G401 (cell line): Measurements from ENCODE around the gene DKK3. TPM values are rescaled to one million over a fixed set of nuclear protein-coding genes. Genes with fewer than 3 reads are reported as not detected.

Experiments used
- DNase-seq: peaks from one replicate; pipeline ENCODE4 v3.0.0-alpha.2; 2015; ENCODE audit warnings: low spot score
- in situ Hi-C: cut with HindIII; loops from 2 replicates; pipeline ENCODE4 v1.10.0; 2016; ENCODE audit warnings: low sequenced_read_pairs, mixed read lengths
- total RNA-seq: library from RNA; depleted of rRNA; stranded (reverse); fragments of >200 nt; shearing (Covaris generic); gene quantifications from 2 replicates; pipeline ENCODE4 v1.2.3, GENCODE V29; 2014

Gene DKK3
- total RNA-seq, 1 experiment from 2014 or later = 29.5 TPM

DNA sequence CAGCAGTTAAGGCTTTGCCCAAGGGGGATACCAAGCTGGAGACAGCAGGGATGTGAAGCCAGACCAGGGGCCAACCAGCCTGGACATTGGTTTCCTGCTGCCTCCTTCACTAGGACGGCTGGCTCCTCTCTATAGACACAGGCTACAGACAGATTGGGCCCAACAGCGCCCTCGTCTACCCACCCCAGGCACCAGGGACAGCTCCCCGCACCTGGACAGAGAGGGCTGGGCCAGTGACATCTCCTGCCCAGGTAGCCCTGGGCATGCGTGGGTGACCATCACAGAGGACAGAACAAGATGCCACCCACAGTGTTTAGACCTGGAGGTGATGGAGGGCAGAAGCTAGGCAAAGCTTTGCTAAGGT lies 1.2 kb downstream of the DKK3 start:
- no peak for DNase-seq
- in situ Hi-C loops = no loop called here

DNA sequence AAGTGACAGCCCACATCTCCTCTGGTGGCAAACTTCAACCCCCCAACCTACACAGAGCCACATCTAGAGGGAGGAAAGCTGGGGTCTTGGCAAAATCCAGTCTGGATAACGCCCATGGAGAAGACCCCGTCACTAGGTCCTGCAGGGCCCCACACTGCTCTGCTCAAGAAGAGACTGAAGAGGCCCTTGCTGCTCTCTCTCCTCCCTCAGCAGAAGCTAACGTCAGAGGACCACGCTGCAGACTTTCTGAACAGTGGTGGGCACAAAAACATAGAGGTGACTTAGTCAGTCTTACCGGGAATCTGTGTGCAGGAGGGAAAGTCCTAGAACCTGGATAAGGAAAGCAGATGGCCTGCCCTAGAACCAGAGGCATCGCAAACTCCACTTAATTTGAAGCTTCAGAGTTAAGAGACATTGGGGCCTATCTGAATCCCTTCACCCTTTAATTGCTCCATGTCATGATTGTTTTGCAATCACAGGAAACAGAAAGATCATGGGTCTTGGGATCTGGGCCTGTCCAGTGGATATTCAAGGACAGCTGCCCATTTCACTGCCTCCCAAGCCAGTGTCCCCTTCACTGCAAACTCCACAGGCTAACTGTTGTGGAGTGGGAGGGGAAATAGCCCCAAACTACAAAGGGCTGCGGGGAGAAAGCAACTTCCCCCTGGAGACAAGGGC lies 1.7 kb downstream of the DKK3 start:
- in situ Hi-C loops = no loop called here
- no peak for DNase-seq

DNA sequence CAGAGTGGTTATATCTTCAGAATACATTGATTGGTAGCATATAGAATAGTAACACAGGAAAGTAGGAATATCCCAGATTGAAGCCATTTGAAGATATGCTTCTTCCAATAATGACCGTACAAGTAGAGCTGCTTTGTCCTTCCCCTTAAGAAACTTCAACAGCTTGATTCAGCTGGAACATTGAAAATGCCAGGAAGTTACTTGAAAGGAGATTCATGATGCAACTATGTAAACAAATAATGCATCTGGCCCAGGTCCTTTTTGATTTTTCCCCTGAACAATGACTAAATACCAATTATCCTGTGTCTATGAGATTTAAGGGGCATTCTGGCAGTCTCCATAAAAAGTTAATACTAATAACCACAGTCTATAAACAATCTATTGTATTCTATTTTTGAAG lies 3.0 kb downstream of the DKK3 start:
- in situ Hi-C loops = no loop called here
- DNase-seq = no peak

DNA sequence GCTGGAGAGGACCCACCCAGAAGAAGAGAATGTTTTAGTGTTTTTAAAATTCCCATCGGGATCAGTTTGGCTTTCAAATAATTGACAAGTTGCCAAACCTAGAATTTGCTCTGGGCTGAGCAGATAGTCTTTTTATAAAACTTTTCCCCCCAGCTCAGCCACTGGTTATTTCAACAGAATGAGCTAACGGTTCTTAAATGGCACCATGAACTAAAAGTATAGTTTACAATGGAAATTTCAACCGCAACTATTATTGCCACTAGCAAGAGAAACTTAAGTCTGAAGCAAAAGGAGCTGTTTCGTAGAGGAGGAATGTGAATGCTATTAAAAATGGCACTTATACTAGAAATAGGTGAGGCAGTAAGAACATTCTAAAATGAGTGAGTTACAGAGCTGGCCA lies 3.4 kb downstream of the DKK3 start:
- in situ Hi-C loops = no loop called here

DNA sequence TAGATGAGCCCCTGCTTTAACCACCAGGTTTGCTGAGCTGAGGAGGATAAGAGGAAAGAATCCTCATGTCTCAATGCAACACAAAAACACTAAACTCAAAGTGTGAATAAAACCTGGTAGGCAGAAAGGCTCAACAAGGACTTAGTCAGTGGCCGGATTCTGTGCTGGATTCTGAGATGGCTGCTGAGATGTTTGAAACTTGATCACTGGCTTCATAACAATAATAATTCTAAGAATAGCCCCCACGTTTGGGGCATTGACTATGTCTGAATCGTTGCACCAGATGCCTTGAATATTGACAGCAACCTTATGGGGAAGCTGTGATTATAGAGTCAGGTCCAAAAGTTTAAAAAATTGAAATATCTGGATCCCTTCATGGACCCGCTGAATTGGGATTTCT lies 4.6 kb downstream of the DKK3 start:
- in situ Hi-C loops = no loop called here
- no peak for DNase-seq

More for the DNA sequence above, 3.4 kb downstream of the DKK3 start:
- DNase-seq = no peak

DNA sequence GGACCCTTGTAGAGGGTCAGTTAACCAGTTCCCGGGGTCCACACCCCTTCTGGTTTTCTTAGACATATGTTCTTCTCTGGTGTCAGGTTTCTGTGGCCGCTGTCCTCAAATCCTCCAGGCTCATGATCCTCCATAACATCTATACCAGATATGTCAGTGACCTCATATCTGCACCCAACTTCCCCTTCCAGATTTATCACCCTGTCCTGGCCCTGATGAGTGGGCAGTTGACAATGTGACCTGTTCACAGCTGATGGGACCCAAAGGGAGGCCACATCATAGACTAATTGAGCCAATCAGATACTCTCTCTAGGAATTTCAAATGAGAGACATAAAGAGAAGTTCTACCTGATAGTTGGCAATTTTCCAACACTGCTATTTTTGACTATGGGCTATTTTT lies 5.1 kb downstream of the DKK3 start:
- in situ Hi-C loops = no loop called here
- DNase-seq = no peak

DNA sequence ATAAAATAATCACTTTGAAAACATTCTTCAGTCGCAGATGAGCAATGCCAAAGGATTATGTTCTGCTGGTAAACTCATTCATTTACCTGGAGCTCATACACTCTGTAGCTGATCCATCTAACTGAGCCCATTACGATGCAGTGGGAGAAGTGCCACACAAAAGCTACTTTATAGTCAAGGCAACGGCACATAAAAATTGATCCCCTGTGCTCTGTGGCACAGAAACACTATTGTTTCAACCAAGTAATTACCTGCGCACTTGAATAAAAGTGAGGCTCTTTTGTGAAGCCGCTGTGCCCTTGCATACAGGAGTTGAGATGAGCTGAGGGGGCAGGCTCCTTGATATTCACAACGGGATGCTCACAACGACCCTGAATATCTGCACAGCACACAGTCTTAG lies 7.2 kb downstream of the DKK3 start:
- in situ Hi-C loops = no loop called here
- DNase-seq = no peak

DNA sequence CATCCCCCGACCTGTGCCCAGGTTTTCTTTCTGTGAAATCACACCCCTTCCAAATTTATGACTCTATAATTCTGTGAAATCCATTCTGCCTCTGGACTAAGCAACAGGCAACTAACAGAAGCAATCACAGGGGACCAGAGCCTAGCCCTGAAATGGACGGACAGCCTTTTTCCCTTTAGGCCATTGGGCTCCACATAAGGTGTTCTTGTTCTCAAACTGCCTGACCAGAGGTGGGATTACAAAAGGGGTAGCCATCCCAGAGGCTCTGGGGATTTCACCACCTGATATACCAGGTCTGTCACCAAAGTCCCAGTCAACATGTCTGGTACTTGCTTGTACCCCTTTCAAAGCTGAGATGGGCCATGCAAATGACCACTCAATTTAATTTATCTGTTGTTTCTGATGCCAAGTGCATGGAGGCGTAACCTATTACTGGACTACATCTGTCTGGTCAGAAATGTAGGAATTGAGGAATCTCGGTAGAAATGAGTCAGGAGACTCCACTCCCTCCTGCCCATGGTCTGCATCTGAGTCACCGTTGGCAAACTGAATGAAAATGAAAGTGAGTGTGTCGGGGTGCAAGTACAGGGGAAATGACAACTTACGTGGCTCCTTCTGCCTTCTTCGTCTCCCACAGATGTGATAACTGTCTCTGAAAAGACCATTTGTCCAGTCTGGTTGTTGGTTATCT lies 10.2 kb downstream of the DKK3 start:
- in situ Hi-C loops = no loop called here

DNA sequence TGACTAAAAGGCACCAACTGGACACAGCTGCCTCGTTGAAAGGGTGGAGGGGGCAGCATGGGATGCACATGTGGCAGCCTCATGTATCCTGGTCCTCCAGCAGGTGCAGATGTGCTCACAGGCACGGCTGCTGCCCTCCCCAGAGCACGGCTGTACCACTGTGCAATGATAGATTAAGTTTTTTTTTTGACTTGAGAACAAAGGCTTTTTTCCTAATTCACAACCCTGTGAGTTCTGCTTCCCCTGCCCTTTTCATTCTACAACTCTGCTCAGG lies 11.4 kb downstream of the DKK3 start:
- in situ Hi-C loops = no loop called here
- DNase-seq = peak; percentile 12

More for the DNA sequence above, 10.2 kb downstream of the DKK3 start:
- DNase-seq = peak; percentile 1

DNA sequence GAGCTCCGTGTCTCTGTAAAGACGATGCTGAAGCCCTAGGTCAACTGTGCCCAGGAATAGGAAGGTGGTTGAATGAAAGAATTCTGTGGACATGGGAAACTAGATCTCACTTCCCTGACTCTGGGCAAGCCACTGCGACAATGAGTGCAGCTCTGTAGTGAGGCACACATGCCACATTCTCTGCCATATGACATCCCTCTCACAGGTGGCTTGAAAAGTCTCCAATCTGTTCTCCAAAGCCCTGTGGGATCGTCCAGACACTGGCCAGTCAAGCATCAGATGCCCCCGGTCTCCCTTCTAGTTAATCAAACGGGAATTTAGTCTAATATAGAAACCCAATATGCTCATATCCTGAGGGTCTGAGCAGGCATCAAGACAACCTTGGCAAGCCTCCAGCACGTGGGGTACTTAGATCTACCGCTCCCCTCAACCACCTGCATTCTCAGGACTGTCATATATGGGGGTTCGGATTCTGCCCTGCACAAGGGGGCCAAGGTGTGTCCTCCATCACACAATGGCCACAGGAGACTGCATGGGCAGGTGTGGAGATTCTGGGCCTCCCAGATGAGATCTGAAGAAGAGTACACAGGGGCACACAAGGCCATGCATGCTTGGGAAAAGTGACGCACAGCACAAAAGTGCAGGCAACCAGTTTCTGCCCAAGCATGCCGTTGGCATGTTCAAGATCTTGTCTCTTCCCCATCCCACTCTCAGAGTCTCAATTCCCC lies 11.9 kb downstream of the DKK3 start:
- in situ Hi-C loops = no loop called here
- DNase-seq = peak; percentile 89

DNA sequence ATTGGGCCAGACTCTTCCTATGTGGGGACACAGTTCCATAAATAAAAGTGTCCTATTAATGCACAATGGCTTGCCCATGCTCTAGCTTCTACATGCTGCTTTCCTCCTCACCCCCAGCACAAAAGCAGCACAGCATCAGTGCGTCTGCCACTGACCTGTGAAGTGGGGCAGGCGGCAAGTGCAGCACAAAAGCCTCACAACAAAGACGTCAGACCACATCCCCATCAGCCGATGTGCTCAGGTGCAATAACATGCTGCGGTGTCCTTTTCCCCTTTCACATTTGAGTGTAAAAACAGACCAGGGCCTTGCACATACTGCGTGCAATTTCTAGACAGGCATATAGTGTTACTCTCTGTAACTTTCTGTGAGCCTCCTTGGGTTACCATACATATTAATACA lies 12.8 kb downstream of the DKK3 start:
- in situ Hi-C loops = no loop called here

DNA sequence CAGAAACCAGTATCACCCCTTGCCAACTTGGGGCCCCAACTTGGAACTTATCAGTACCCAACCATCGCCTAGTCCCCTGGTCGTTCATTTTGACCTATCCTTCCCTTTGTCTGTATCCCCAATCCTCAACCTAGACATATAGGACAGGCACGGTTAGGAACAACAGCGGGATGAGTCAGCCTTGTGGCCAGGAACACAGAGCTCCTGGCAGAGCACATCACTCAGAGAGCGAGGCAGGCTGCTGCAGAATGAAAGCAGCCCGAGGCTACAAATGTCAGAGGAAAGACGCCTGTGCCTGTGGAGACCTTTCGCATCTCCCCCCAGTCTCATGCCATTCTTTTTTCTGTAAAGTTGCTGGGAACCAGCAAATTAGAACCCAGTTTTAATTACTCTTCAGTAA lies 14.6 kb downstream of the DKK3 start:
- in situ Hi-C loops = no loop called here
- peak; percentile 89 for DNase-seq

More for the DNA sequence above, 12.8 kb downstream of the DKK3 start:
- no peak for DNase-seq

DNA sequence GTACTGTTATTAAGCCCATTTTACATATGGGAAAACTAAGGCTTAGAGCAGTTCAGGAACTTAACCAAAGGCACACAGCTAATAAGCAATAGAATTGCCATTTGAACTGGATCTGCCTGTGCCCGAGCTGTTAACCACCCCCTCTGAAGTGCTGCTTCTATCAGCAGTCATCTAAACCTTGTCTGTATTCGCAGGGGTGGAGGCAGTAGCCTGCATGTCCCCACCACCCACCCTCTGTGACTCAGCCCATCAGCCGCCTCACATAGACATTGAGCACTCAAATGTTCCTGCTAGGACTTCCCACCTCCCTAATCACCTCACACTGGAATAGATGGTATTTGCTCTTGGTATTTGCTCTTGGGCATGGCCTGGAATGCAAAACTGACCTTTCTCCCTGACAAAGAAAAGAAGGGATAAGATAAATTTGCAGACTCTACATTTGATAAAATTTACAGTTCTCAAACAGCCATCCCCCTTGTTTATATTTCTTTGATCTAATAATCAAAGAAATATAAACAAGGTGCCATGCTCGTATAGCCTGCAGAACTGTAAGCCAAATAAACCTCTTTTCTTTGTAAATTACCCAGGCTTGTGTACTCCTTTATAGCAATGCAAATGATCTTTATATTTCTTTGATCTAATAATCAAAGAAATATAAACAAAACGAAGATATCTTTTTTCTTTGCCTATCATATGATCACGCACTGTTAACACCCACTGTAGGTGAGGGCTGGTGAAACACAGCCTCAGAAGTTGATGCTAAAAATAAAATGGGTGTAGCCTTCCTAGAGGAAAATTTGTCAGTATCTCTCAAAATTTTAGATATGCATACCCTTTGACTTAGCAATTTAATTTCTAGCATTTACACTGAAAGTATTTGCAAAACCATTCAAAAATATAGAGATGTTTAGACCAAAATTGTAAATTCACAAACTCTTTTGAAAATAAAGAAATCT lies 15.9 kb downstream of the DKK3 start:
- in situ Hi-C loops = no loop called here
- DNase-seq = no peak

DNA sequence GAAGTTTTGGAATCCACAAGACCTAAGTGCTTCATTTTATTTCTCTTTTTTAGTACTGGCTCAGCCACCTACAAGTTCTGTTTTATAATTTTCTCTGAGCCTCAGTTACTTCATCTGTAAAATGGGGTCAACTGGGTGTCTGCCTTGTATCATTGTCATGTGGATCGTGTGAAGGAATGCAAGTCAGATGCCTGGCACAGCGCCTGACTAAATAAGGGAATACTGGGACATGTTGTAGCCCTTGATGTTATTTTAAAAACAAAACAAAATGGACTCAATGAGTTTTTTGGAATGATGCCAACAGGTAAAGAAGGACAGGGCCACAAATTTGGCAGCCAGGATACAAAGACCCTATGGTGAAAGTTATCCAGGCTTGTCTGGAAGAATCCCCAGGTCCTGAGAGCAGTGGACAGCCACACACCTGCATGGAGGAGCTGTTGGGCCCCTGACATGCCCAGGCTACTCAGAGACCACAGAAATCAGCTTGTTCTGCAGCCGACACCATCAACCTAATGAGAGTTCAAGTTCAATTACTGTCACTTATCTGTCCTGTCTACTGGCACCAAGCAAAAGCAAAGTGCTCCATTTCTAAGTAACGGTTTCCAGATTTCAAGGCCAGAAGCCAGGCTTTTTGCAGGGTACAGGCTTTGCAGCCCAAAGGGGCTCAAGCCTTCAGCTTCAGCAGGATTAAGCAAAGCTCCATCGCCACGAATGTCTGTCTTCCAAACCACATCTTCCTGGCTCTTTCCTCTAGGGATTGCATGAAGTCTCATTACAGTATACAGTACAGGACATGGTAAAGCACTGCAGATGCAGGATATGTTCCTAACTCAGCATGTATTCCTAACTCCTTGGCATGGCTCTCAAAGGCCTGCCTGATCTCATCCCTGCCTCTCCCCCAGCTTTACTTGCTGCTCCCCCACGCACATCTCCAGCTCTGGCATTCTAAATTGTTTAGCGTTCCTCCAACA lies 18.4 kb downstream of the DKK3 start:
- no peak for DNase-seq
- in situ Hi-C loops = no loop called here

DNA sequence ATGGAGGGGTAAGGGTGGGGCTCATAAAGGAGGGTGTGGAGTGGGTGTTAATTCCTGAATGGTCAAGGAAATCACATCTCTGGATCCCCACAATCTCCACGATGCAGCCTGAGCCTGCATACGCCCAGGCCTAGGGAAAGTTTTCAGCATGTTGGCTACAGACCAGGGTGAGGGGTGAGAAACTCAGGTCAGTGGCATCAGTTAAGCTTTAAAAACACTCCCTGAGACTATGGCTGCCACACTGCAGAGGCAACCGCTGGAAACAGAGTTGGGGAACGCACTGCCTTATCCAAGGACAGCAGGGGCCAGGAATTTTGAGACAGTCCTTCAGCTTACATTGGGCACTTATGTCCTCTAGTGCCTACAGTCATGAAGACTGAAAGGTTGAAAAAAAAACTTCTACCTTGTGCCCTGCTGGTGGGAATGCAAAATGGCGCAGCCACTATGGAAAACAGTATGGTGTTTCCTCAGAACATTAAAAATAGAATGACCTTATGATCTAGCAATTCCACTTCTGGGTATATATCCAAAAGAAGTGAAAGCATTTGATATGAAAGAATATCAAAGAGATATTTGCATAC lies 19.7 kb downstream of the DKK3 start:
- in situ Hi-C loops = no loop called here

DNA sequence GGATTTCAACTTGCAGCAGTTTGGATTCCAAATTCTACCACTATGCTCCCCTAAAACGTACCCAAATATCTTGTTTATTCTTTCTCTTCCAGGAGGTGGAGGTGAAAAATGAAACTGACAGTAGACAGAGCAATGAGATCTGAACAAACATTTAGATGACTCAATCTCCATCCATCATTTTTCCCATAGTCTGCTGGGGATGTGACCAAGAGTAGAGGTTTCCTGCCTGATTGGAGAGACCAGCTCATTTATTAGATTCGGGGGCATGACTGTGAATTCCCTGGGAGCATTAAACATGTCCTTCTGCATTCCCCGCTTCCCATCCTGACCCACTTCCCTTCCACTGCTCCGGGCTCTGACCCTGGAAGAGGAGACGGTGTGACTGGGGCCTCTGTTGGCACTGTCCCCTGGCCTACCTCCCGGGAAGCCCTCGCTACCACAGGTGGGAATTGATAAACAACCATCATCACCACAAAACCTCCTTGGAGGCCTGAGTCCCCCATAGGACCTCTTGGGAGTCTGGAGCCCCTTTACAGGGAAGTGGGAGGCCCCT lies 20.3 kb downstream of the DKK3 start:
- in situ Hi-C loops = no loop called here
- no peak for DNase-seq

More for the DNA sequence above, 19.7 kb downstream of the DKK3 start:
- DNase-seq = no peak

DNA sequence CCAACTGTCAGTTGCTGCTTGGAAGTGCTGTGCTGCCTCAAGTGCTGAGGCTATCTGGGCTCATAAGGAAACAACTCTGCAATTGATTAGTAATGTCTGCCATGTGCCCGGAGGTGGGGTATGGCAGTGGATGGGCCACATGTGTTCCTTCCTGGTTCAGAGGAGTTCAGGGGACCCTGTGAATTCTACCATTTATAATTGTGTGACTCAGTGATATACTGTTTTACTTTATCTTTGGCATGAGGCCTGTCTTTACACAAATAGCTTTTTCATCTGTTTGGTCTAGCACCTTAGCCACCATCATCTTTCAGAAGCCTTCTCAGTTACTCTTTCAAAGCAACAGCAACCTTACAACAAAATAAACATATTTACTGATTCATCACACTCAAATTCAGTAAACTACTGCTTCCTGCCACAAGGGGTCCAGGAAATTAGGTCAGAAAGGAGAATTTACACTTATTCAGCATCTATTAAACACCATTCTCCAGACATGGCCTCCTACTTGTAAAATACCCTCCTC lies 20.9 kb downstream of the DKK3 start:
- in situ Hi-C loops = no loop called here
- DNase-seq = no peak
